NCI-H82 treated with DMSO at 0.1 percent for 48 hours (cell line): ENCODE data around the gene PER1.

Source experiments
- DNase-seq: peaks from one replicate; lab custom pipeline; 2025; ENCODE audit not compliant: unreplicated experiment; lab: John Stamatoyannopoulos, UW

PER1 gene

GRCh38 chr17:8140065-8141029 lies 11.9 kb downstream of the PER1 start:
- DNase-seq, result no peak

- DNase-seq, result peak; percentile 99
Observed at GRCh38 chr17:8138672-8139371, 13.4 kb downstream of the PER1 start.

- DNase-seq, result no peak
Observed at GRCh38 chr17:8138374-8138671, 13.9 kb downstream of the PER1 start.

- DNase-seq, result no peak
Observed at GRCh38 chr17:8137645-8138373, 14.4 kb downstream of the PER1 start.

- no peak for DNase-seq
Observed at GRCh38 chr17:8133941-8134340, 18.3 kb downstream of the PER1 start.

GRCh38 chr17:8133399-8133798 lies 18.8 kb downstream of the PER1 start:
- no peak for DNase-seq

GRCh38 chr17:8131844-8132441 lies 20.3 kb downstream of the PER1 start:
- DNase-seq, result no peak

GRCh38 chr17:8128125-8128784 lies 23.9 kb downstream of the PER1 start:
- no peak for DNase-seq

GRCh38 chr17:8126491-8127066 lies 25.6 kb downstream of the PER1 start:
- no peak for DNase-seq

GRCh38 chr17:8125947-8126490 lies 26.2 kb downstream of the PER1 start:
- no peak for DNase-seq

- peak; percentile 79 for DNase-seq
Observed at GRCh38 chr17:8125154-8125946, 26.9 kb downstream of the PER1 start.

GRCh38 chr17:8124350-8125153 lies 27.7 kb downstream of the PER1 start:
- DNase-seq, result no peak

GRCh38 chr17:8123695-8124349 lies 28.4 kb downstream of the PER1 start, which contains the start of gene HES7:
HES7 (minus strand) TSS chr17:8124106; CDS start chr17:8124084, 22 bp downstream.
- no peak for DNase-seq

- no peak for DNase-seq
Observed at GRCh38 chr17:8122924-8123694, 29.1 kb downstream of the PER1 start.

GRCh38 chr17:8122422-8122923 lies 29.7 kb downstream of the PER1 start:
- no peak for DNase-seq

- DNase-seq, result no peak
Observed at GRCh38 chr17:8121681-8122421, 30.4 kb downstream of the PER1 start.
